ENCODE data around the gene TMC3. TPM values are rescaled to one million over a fixed set of nuclear protein-coding genes. Genes with fewer than 3 reads are reported as not detected.

The TMC3 gene
- total RNA-seq, 2 donors from 2014 or later: not detected

DNA sequence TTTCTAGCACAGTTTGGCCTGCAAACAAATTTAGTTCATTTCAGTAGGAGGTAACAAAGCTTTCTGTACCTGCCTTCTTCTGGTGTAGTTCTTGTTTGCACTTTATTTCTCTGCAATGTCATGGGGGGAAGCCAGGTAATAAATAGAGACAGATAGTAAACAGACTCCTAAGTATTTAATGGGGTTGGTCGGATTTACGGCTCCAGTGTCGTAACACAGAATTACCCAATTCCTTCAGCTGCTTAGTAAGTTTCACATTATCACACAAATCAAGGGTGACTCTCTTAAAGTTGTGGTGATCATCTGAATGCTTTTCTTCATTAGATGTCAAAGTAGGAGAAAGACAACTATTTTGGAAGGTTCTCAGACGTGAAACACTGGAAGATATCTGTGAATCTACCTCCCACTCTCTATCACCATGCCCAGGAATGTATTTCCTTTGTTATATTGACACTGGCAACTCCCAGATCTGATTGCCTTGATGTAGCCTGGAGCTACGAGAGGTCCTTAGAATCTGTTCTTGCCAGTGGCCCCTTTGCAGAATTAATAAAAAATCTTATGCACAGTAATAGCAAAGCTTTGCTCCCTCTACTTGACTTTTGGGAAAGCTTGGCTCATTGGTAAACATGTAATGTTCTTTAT lies 25.0 kb upstream of the TMC3 start:
- H3K36me3 Mint-ChIP-seq: no peaks in the 10 kb centered on the region
- H3K4me1 Mint-ChIP-seq (ENCODE audit: low read depth in 2 of 2): no peaks in the 10 kb centered on the region
- H3K4me3 Mint-ChIP-seq: no peak overlapping the region
- H3K27me3 Mint-ChIP-seq: peaks cover 0 to 2% of the 10 kb centered on the region in 2 donors
- H3K27ac Mint-ChIP-seq: no peak overlapping the region
- ATAC-seq (no peak), DNase-seq (ENCODE audit: low spot score) (no peak)
- H3K9me3 Mint-ChIP-seq: no peaks in the 10 kb centered on the region

DNA sequence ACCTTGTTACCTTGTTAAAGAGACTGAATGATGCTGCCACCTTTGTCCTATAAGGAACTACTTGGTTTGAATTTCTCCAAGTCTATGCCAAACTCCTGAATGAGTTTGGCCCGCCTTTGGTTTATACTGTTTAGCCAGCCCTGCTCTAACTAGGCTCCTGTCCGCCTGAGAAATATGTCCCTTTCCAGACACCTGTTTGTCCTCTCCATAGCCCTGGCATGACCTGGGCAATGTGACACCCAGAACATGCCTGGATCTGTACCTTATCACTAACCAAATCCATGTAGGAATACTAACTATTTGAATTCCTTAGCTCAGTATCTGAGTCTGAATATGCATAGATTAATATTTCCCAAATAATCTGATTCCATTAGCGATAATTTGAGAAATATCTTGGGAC lies 24.4 kb upstream of the TMC3 start:
- H3K27ac Mint-ChIP-seq: no peak overlapping the region
- no peaks in the 10 kb centered on the region for H3K9me3 Mint-ChIP-seq
- no peak overlapping the region for H3K4me3 Mint-ChIP-seq
- H3K4me1 Mint-ChIP-seq (ENCODE audit: low read depth in 2 of 2): no peaks in the 10 kb centered on the region
- H3K27me3 Mint-ChIP-seq: peaks cover 0 to 2% of the 10 kb centered on the region in 2 donors
- no peak for ATAC-seq
- no peak for DNase-seq (ENCODE audit: low spot score)
- H3K36me3 Mint-ChIP-seq: no peaks in the 10 kb centered on the region

- DNase-seq (ENCODE audit: low spot score): no peak
- ATAC-seq: no peak
- Mint-ChIP-seq H3K27me3 (peaks cover 0 to 2% of the 10 kb centered on the region in 2 donors), H3K4me1 (ENCODE audit: low read depth in 2 of 2) (no peaks in the 10 kb centered on the region), H3K4me3 (no peak overlapping the region), H3K9me3 (no peaks in the 10 kb centered on the region), H3K27ac (no peak overlapping the region), H3K36me3 (no peaks in the 10 kb centered on the region)
These were observed 20.6 kb upstream of the TMC3 start for GRCh38 chr15:81394603-81395002.

GRCh38 chr15:81391657-81392056 lies 17.6 kb upstream of the TMC3 start:
- no peak overlapping the region for H3K4me3 Mint-ChIP-seq
- H3K27me3 Mint-ChIP-seq: peaks cover 0 to 6% of the 10 kb centered on the region in 2 donors
- ATAC-seq (no peak), DNase-seq (ENCODE audit: low spot score) (no peak)
- no peaks in the 10 kb centered on the region for H3K4me1 Mint-ChIP-seq (ENCODE audit: low read depth in 2 of 2)
- H3K27ac Mint-ChIP-seq: no peak overlapping the region
- no peaks in the 10 kb centered on the region for H3K9me3 Mint-ChIP-seq
- H3K36me3 Mint-ChIP-seq: no peaks in the 10 kb centered on the region

GRCh38 chr15:81388436-81388770 lies 14.4 kb upstream of the TMC3 start:
- no peaks in the 10 kb centered on the region for H3K9me3 Mint-ChIP-seq
- H3K4me1 Mint-ChIP-seq (ENCODE audit: low read depth in 2 of 2): peaks cover 0 to 4% of the 10 kb centered on the region in 2 donors
- no peak overlapping the region for H3K27ac Mint-ChIP-seq
- no peaks in the 10 kb centered on the region for H3K36me3 Mint-ChIP-seq
- no peak overlapping the region for H3K4me3 Mint-ChIP-seq
- DNase-seq (ENCODE audit: low spot score) (no peak), ATAC-seq (no peak)
- peaks cover 0 to 6% of the 10 kb centered on the region in 2 donors for H3K27me3 Mint-ChIP-seq

DNA sequence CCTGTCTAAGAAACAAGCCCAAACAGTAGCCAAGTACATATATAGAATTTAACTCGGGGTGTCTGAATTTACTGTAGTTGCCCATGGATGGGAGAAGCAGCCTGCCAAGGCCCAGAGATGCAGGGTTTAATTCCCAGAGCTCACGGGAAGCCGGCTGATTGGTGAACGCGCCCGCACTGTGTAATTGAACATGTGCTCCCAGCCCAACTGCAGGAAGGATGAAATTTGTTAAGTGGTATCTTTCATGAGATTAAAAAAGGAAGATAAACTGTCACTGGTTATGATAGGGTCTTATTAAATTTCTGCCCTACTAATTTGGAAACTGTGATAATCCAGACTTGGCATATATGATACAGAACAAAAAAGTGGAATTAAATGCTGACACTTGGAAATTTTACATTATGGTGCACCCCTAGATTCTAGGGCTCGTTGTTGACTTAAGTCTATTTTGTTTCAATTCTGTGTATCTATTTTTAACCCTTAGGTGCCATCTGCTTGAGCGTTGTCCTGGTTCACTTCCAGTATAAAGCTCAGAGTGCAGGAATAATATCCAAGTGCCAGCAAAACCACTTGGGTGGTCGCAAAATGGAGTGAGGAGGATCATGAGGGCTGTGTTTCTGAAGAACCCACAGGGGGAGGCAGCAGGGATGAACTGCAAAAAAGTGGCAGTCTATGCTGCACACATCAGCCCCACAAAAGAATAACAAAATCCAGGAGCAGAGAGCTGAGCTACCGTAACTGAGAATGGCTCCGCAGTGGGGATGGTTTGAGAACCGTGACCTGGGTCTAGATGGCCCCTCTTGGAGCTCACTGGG lies 13.8 kb upstream of the TMC3 start:
- Mint-ChIP-seq H3K4me3 (no peak overlapping the region), H3K27ac (no peak overlapping the region), H3K9me3 (no peaks in the 10 kb centered on the region), H3K27me3 (peaks cover under 1 to 6% of the 10 kb centered on the region in 2 donors), H3K36me3 (no peaks in the 10 kb centered on the region), H3K4me1 (ENCODE audit: low read depth in 2 of 2) (peaks cover 0 to 4% of the 10 kb centered on the region in 2 donors)
- ATAC-seq: no peak
- no peak for DNase-seq (ENCODE audit: low spot score)

- ATAC-seq: no peak
- DNase-seq (ENCODE audit: low spot score): no peak
- Mint-ChIP-seq H3K36me3 (no peaks in the 10 kb centered on the region), H3K9me3 (no peaks in the 10 kb centered on the region), H3K27me3 (peaks cover 7 to 9% of the 10 kb centered on the region in 2 donors), H3K4me1 (ENCODE audit: low read depth in 2 of 2) (peaks cover 0 to 4% of the 10 kb centered on the region in 2 donors), H3K4me3 (no peak overlapping the region), H3K27ac (no peak overlapping the region)
These were observed 12.9 kb upstream of the TMC3 start for GRCh38 chr15:81386947-81387346.

- ATAC-seq: no peak
These were observed 11.7 kb upstream of the TMC3 start for GRCh38 chr15:81385721-81386076.

GRCh38 chr15:81384891-81385720 lies 11.1 kb upstream of the TMC3 start:
- Mint-ChIP-seq H3K9me3 (no peaks in the 10 kb centered on the region), H3K4me1 (ENCODE audit: low read depth in 2 of 2) (peaks cover 0 to 4% of the 10 kb centered on the region in 2 donors), H3K27me3 (peaks cover 12 to 18% of the 10 kb centered on the region in 2 donors), H3K4me3 (no peak overlapping the region), H3K36me3 (no peaks in the 10 kb centered on the region), H3K27ac (no peak overlapping the region)
- DNase-seq (ENCODE audit: low spot score) (no peak), ATAC-seq (no peak)

More at GRCh38 chr15:81385721-81386076, 11.7 kb upstream of the TMC3 start:
- Mint-ChIP-seq H3K9me3 (no peaks in the 10 kb centered on the region), H3K4me1 (ENCODE audit: low read depth in 2 of 2) (peaks cover 0 to 4% of the 10 kb centered on the region in 2 donors), H3K27me3 (peaks cover 12 to 13% of the 10 kb centered on the region in 2 donors), H3K27ac (no peak overlapping the region), H3K4me3 (no peak overlapping the region), H3K36me3 (no peaks in the 10 kb centered on the region)
- DNase-seq (ENCODE audit: low spot score): no peak

DNA sequence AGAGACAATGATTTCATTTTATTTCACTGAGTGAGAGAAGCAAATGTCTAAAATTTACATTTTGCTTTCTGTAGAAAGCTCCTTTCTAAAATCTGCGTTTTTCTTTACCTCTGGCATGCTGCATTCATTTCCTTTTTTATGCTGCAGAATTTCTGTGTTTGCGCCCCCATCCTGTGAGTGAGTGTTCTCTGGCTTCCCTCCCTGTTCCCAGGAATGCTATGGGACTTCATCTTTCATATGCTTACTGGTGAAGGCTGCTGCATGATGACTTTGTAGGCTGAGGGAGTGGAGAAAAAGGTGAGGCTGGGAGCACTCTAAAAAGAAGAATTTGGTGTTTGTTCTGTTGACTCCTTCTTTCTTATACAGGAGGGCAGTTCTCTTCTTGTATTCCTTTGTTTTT lies 7.7 kb upstream of the TMC3 start:
- Mint-ChIP-seq H3K4me1 (ENCODE audit: low read depth in 2 of 2) (peaks cover 0 to 4% of the 10 kb centered on the region in 2 donors), H3K27ac (no peak overlapping the region), H3K36me3 (no peaks in the 10 kb centered on the region), H3K4me3 (no peak overlapping the region), H3K9me3 (no peaks in the 10 kb centered on the region), H3K27me3 (peaks cover 12 to 32% of the 10 kb centered on the region in 2 donors)
- DNase-seq (ENCODE audit: low spot score) (no peak), ATAC-seq (no peak)

GRCh38 chr15:81380668-81381067 lies 6.7 kb upstream of the TMC3 start:
- no peak overlapping the region for H3K4me3 Mint-ChIP-seq

DNA sequence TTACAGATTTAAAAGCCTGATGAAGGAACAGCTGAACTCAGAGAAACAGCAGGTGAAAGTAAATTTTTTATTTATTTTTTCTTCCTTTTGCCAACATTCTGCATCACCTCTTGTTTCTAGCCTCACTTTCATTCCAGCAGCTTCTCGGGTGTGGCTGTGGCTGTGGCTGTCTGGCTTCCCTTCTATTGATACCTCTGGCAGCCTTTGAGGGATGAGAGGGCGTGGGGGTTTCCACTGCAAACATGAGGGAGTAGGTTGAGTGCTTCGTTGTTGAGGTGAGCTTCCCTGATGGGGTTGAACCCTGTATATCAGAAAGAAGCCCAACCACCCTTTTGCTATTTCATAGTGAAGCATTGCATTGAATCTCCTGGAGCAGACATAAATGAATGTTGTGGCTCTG lies 6.2 kb upstream of the TMC3 start:
- no peak for ATAC-seq

More at GRCh38 chr15:81380668-81381067, 6.7 kb upstream of the TMC3 start:
- Mint-ChIP-seq H3K9me3 (no peaks in the 10 kb centered on the region), H3K36me3 (no peaks in the 10 kb centered on the region), H3K4me1 (ENCODE audit: low read depth in 2 of 2) (peaks cover 0 to 4% of the 10 kb centered on the region in 2 donors), H3K27ac (no peak overlapping the region), H3K27me3 (peaks cover 12 to 32% of the 10 kb centered on the region in 2 donors)
- ATAC-seq (no peak), DNase-seq (ENCODE audit: low spot score) (no peak)

GRCh38 chr15:81379269-81379668 lies 5.3 kb upstream of the TMC3 start:
- no peak overlapping the region for H3K27ac Mint-ChIP-seq
- H3K4me1 Mint-ChIP-seq (ENCODE audit: low read depth in 2 of 2): peaks cover 0 to under 1% of the 10 kb centered on the region in 2 donors
- no peak for ATAC-seq
- no peak overlapping the region for H3K4me3 Mint-ChIP-seq
- DNase-seq (ENCODE audit: low spot score): no peak
- peaks cover 18 to 40% of the 10 kb centered on the region in 2 donors for H3K27me3 Mint-ChIP-seq
- H3K36me3 Mint-ChIP-seq: no peaks in the 10 kb centered on the region
- no peaks in the 10 kb centered on the region for H3K9me3 Mint-ChIP-seq

More for the DNA sequence above, 6.2 kb upstream of the TMC3 start:
- no peaks in the 10 kb centered on the region for H3K36me3 Mint-ChIP-seq
- H3K27ac Mint-ChIP-seq: no peak overlapping the region
- H3K4me1 Mint-ChIP-seq (ENCODE audit: low read depth in 2 of 2): peaks cover 0 to 4% of the 10 kb centered on the region in 2 donors
- H3K27me3 Mint-ChIP-seq: peaks cover 13 to 35% of the 10 kb centered on the region in 2 donors
- no peaks in the 10 kb centered on the region for H3K9me3 Mint-ChIP-seq
- H3K4me3 Mint-ChIP-seq: no peak overlapping the region
- DNase-seq (ENCODE audit: low spot score): no peak

- Mint-ChIP-seq H3K4me1 (ENCODE audit: low read depth in 2 of 2) (no peaks in the 10 kb centered on the region), H3K4me3 (no peak overlapping the region), H3K27ac (no peak overlapping the region), H3K27me3 (peaks cover 18 to 40% of the 10 kb centered on the region in 2 donors), H3K9me3 (no peaks in the 10 kb centered on the region), H3K36me3 (no peaks in the 10 kb centered on the region)
- no peak for DNase-seq (ENCODE audit: low spot score)
- ATAC-seq: no peak
These were observed 4.4 kb upstream of the TMC3 start for GRCh38 chr15:81378443-81378842.

Measured in natural killer cell treated with Interleukin-12 subunit alpha and Interleukin-12 subunit beta and Interleukin-15 and Interleukin-18, amount 100 ng/mL, for 72 hours (primary cell).